ENCODE results near the gene CTNNA3.

The CTNNA3 gene

DNA sequence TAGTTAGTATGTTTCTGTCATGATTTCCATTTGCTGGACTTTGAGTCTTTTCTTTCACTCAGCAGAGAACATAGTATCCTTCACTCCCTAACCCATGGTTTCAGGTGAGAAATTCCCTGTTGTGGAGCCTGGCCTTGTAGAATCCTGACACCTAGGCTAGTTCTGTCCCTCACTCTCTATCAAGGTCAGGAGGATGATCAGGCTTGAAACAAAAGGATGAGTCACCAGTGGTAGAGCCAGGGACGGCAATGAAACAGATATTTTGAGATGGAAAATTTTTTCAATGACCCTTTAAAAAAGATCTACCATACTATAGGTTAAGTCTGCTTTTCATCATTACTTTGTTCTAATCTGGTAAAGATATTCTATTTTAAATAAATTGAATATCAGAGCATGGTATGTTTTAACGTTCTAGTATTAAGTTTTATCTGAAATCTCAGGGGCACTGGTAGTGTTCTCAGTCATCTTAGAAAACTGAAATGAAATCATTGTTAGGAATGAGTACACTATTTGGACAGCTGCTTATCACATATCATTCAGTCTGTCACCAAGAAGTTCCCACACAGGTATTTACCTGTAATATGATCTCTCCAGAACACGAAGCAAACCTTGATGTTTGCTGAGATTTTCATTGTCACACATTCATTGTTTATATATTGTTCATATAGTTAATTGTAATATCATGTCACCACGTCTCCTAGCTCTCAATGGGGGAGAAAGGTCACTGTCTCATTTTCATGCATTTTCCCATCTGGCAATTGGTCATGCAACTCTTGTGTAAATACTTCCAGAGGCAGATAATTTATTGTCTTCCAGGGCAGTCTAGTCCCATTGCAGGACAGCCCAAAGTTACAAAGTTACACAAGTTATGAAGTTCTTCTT, 1070.0 kb downstream of the CTNNA3 start:
- ATAC-seq, result no peak

DNA sequence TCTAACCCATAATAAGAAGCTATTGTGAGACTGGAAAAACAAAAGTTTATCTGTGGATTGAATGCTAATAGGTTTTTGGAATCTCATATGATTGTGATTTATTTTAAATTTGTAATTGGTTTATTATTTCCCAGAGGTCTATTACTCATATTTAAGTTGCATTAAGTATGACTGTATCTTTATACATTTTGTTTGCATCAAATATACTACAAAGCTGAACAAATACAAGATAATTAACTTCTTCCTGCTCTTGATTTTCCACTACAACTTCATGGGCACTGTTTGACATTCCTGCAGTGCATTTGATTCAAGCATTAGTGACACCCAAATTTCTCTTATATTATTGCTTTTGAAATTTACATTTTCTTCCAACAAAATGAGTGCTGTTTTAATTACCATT, 1073.9 kb downstream of the CTNNA3 start:
- no peak for ATAC-seq

DNA sequence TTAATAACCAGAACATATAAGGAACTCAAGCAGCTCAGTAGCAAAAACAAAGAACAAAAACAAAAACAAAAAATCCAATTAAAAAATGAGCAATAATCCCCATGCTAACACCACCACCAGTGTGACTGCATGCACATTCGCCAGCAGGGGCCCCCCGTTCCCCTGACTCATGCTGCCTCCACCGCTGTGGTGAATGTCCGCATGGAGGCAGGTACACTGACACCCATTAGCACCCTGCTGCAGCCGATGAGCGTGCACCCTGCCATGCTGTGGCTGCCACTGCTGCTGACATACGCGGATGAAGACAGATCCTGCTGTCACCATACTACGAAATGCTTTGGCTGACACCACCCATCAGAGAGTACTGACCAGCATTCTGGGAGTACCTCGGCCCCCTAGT, 1091.8 kb downstream of the CTNNA3 start:
- no peak for ATAC-seq

DNA sequence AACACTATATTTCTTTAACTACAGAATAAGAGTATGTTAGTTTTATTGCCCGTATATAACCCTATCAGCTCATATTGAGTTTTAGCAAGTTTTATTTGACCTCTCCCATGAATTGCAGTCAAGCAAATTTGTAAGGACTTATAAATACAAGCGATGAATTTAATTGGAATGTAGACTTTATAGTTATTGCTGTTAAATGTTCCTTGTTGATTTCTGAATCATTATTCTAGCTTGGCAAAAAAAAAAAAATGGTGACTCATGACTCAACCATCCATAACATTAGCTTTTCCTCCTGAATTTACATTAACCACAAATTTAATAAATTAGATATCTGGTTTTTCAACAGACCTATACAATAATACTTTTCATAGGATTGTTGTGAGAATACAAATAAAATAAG, 1104.1 kb downstream of the CTNNA3 start:
- ATAC-seq, result no peak

DNA sequence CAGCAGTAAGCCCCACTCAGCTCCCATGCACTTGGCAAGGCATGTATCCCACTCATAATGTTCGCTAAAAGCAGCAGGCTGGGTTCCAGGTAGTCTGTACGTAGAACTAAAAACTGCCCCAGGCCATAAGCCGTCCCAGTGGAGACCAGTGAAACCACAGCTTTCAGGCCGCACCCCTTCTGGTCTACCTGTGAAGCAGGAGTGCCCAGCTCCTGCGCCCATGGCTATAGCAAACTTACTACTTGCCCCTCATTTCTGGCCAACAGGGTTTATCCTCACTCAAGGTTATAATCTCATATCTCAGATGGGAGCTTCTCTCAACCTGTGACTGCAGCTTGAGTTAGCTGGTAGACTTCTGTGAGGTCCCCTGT, 1108.3 kb downstream of the CTNNA3 start:
- no peak for ATAC-seq

DNA sequence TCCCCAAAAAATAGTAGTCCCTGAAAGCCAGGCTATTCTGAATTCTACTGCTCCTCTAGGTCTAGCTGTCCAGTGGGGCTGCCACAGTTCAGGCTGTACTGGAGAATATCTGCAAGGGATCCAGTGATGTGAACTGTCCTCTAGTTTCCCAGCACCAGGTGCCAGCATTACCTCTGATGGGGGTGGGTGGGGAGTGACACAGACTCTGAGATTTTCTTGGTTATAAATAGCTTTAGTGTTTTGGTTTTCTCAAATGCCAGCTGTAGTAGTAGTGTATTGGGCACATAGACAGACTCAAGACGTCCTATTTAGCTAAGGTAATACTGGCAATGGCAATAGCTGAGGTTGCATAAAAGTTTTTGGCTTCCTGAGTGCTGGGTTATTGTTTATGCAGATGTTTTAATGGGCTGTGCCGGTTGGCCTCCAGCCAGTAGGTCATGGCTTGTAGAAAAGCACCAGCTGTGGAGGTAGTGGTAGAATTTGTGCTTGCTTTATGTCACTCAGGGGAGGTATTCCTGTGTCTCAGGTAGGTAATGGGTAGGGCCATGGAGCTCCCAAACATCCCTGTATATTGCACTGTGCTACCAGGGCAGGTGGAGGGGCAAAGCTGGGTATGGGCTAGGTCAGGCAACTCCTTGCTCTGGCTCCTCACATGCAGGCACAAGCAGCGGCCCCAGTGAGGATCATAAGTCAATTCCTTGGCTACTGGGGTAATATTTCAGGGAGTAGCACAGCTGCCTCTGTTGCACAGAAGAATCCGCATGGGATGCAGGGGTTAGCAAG, 1108.9 kb downstream of the CTNNA3 start:
- no peak for ATAC-seq

DNA sequence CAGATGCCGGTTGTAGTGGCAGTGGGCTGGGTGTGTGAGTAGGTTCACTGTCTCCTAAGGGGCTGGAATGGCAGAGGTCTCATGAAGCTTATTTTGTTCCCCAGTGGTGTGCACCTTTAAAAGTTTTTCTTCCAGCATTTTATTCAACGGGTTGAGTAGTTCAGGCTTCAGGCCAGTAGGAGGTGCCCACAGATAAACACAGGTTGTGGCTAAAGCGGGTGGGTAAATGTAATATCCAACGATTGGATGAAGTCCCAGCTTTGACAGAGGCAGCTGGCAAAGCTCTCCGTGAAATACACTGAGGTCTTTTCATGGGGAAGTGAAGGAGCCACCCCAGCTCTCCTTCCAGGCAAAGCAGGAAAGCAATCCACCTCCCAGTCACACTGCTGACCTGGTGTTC, 1109.9 kb downstream of the CTNNA3 start:
- ATAC-seq, result no peak

DNA sequence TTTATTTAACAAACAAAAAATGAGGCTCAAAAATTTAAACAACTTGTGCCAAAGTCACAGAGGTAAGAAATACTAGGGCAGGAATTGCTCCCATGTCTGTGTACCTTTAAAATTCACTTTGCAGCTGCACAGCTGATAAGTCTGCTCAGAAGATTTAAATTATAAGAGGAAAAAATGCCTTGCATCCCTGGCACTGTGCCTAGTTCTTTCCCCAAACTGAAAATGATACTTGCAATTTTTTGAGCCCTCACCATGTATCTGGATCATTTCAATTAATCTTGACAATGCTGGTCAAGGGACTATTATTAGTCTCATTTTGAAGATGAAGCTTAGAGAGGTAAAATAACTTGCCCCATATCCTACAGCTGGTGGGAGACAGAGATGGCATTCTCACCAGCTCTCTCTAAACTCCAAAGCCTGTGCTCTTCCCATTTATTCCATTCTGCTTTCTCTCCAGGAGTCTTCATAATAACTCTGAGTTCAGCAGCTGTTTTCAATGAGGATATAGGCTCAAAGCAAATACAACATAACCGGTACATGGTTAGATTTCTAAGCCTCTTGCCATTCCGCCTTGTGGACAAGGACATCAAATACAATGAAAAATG, 1120.6 kb downstream of the CTNNA3 start:
- no peak for ATAC-seq

DNA sequence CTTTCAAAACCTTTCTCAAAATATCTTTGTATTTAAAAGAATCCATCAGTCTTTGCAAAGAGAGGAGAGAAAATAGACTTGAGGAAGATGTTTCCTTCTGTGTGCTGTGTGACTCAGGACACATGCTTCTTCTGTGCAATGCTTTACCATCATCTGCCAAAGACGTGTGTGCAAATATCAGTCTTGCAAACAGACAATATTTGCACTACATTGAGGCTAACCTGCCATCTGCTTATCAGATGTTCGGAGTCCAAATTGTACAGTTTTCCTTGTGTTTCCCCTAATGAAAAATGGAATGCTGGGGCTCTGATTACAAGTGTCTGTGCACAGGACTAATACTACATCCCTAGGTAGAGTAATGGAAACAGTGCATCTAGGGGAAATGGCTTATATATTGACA, 1123.3 kb downstream of the CTNNA3 start:
- ATAC-seq, result no peak

DNA sequence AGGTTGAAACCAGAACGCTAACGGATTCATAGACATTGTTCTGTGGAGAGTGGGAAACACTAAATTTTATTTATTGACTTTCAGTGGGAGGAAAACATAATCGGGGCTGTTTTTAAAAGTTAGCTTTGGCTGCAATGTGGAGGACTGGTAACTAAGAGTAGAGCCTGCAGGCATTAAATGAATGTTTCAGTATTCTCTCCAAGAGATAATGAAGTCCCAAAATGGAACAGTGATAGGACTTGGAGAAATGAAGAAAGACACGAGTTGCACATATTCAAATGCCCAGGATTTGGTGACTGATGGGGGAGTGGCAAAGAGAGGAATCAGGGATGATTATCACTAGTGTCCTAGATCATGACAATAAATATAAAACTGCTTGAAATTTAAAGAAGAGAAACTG, 1130.0 kb downstream of the CTNNA3 start:
- no peak for ATAC-seq

DNA sequence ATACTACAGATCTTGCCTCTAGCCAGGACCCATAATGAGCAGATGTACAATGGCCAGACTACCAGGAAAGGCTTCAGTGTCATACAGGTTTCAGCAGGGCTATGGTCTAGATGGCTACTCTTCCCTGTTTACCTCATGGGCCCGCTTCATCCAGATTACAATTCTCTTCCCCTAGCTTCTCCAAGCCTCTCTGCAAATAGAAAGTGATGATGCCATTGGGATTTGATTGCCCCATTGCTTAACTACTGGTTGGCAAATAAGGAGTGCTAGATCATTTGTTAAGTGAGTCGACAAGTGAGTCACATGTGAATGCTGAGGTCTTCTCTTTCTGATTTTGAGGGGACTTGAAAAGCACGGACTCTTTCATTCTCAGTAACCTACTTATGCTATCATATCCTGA, 1131.7 kb downstream of the CTNNA3 start:
- ATAC-seq, result no peak

DNA sequence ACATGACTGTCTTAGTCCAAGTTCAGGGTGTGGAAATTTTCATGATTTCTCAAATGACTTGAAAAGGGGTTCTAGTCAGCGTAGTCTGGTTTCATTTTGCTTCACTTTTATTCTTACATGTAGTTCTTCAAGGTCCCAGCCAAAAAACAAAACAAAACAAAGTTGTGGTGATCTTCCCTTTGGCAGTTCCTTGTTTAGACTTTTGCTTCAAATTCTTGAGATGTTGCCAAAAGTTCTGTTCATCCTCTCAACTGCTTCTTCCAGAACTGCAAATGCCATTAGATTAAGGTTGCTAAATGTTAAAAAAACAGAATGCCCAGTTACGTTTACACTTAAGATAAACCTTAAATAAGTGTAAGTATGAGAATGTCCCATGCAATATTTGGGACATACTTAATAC, 1140.9 kb downstream of the CTNNA3 start:
- no peak for ATAC-seq

DNA sequence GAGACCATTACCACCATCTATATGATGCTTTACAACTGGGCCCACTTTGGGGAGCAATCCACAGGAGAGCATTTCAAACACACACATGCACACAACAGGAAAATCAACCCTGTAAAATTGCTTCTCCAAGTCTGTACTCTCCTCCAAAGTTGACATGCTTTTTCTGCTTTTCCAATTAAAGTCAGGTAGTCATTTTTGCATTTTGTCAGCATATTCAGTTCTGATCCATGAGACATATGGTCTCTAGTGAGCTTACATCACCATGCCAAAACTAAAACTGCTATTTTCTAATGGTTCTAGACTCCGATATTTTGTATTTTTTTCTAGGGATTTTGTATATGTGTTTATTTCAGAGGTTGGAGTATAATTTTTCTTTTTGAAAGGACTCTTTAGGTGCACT, 1143.7 kb downstream of the CTNNA3 start:
- no peak for ATAC-seq

DNA sequence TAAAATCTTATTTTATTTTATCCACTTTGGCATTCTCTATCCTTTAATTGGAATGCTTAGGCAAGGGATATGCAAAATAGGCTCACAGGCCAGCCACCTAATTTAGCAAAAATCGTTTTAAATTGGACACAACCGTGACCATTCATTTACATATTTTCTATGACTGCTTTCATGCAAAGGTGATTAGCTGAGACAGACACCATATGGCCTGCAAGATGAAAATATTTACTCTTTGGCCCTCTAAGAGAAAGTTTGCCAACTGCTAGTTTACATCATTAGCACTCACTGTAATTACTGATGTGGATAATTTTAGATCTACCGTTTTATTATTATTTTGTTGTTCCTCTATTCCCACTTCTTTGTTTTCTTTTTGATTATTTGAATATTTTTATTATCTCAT, 1145.6 kb downstream of the CTNNA3 start:
- ATAC-seq, result no peak

DNA sequence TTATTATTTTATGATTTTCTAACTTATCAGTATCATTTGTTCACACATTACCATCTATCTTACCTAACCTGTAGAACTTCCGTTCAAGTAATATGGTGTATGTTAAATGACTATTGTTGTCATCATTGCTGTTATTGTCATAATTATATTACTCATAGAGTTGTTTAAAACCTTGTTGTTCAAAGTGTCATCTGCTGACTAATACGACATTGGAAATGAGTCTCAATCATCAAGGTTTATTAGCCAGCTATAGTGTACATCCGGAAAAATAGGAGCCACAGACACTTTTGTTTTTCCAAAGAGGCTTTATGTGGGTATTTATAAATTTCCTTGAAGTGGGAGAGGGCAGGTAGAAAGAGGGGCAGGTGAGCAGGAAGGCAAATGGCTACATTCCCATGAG, 1157.1 kb downstream of the CTNNA3 start:
- no peak for ATAC-seq

DNA sequence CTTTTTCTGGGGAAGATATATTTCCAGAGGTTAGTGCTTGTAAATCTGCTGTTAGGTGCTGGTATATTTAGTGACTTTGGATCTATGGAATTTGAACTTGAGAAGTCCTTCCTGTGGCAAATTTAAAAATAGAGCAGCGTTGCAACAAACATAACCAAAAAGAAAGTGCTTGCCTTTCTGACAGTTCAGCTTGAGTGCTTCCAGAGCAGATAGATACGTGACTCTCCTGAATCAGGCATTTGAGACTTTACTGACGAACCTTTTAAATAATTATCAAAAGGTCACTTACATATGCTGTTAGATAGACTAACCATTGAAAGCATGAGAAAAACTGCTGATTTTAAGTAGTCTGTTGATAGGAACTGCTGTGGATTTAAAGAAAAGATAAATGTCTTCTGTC, 1157.6 kb downstream of the CTNNA3 start:
- ATAC-seq, result no peak

DNA sequence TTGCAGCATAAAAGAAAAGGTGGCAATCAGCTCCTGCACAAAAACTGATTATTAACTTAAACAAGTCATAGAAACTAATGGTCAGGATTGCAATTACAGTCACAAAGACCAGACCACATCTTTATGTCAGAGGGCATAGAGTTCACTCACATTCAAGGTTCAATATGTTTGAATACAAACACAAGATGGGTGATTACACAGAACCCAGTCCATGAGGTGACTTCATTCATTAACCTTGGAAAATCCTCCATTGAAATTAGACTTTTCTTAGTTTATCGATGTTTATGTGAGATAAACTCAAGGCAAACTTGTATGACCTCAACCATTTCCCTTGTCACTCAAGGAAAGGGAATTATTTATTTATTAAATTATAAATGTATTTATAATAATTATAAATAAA, 1158.8 kb downstream of the CTNNA3 start:
- ATAC-seq, result no peak

DNA sequence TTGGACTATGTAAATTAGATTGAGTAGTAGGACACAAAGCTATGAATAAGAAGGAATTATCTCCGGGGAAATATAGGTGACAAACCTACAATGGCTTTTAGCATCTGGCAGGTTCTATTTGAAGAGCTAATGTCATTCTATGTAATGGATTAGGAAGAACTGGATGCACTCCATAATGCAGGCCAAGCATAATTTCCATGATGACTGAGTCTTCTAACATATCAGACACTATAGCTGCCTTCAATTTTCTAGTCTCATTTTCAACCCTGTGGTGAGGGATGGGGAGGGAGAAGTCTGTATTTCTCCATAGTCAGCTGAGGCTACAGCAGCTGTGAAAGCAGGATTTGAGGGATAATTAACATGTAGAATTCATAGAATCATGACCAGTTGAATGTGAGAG, 1160.6 kb downstream of the CTNNA3 start:
- ATAC-seq, result no peak

DNA sequence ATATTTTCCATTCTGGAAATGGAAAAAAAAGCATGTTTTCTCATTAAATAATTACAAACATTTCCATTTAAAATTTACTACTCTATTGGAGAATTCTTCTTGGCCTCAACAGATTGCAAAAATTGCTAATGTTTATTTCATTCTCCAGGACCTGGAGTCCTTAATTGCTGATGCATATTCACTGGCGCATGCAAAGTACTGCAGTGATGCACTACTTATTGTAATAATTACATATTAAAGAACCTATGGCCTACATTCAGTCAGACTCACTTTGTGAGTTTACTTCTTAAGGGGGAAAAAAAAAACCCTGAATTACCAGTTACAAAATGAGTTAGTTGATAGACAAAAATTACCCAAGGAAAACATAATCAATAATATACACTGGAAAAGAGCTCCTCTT, 1161.1 kb downstream of the CTNNA3 start:
- ATAC-seq, result no peak

DNA sequence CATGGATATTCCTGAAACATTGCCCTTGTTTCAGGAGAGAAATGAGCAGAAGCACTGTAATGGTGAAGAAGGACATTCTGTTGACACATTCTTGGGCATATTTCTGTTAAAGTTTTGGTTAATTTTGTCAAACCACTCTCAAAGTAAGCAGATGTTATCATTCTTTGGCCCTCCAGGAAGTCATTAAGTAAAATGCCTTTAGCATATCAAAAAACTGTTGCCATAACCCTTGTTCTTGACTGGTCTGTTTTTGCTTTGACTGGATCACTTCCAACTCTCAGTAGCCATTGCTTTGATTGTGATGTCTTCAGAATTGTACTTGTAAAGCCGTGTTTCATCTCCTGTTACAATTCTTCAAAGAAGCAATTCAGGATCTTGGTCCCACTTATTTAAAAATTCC, 1174.5 kb downstream of the CTNNA3 start:
- no peak for ATAC-seq

DNA sequence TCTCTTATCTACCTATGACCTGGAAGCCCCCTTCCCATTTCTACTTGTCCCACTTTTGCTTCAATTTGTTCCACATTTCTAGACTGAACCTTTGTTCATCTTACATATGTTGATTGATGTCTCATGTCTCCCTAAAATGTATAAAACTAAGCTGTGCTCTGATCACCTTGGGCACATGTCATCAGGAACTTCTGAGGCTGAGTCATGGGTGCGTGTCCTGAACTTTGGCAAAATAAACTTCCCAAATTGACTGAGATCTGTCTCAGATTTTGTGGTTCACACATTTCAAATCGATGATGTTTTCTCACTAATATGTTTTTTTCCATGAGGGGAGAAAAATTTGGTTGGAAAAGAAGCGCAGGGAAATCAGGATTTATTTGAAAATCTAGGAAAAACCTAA, 1176.4 kb downstream of the CTNNA3 start:
- no peak for ATAC-seq

DNA sequence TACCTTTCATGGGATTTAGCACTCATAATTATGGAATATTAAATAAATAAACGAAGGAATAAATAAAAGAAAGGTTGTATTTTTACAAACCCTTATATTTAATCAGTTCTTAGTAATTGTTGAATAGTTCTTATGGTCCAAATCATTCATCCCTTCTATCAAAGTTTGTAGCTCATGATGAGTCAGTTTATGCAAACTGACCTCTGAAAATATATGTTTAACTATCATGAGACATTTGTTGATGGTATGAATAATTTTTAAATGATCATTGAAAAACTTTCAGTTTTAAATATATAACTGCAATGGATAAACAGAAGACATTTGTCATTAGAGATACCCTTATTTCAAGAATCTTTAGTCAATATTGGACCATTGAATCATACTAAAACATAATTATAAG, 1181.3 kb downstream of the CTNNA3 start:
- no peak for ATAC-seq

DNA sequence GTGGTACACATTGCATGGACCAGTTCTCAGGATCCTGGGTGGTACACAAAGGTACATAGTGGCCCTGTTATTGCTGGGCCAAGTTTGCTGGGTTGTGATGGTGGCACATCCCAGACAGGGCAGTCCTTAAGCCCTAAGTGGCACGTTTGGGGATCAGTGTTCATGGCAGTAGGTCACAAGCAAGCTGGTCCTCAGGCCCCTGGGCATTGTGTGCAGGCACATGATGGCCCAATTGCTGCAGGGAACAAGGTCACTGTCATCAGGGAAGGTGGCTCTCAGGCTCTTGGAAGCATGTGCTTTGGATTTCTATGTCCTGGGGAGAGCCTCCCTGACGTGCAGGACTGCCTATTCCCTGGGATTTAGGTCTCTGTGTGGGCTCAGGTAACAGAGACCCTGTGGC, 1182.5 kb downstream of the CTNNA3 start:
- no peak for ATAC-seq
